ENCODE results near the gene HSPB9.

GRCh38 chr17:42109086-42109485, 13.5 kb upstream of the HSPB9 start:
- no peak for TF ChIP-seq EZH2phosphoT487 (IDR thresholded peaks at IDR 0.05; ENCODE audit: insufficient read depth, low read depth)
- TF ChIP-seq EZH2 (IDR thresholded peaks at IDR 0.05; ENCODE audit: insufficient read depth, poor library complexity, severe bottlenecking): no peak
